Measurements from ENCODE around the gene PDGFD.

Gene PDGFD

GRCh38 chr11:103947546-103947919 is 216.4 kb downstream of the PDGFD start:
- no peak for DNase-seq

- no peak for DNase-seq
Observed at GRCh38 chr11:103946793-103947545, 217.0 kb downstream of the PDGFD start.

GRCh38 chr11:103944251-103944940 is 219.6 kb downstream of the PDGFD start:
- no peak for DNase-seq

GRCh38 chr11:103942646-103943045 is 221.3 kb downstream of the PDGFD start:
- DNase-seq = no peak

GRCh38 chr11:103940551-103940950 is 223.4 kb downstream of the PDGFD start:
- no peak for DNase-seq

GRCh38 chr11:103939694-103940093 is 224.3 kb downstream of the PDGFD start:
- DNase-seq = no peak

GRCh38 chr11:103936059-103936458 is 227.9 kb downstream of the PDGFD start:
- no peak for DNase-seq

- no peak for DNase-seq
Observed at GRCh38 chr11:103935219-103935618, 228.7 kb downstream of the PDGFD start.

GRCh38 chr11:103929170-103929903 is 234.6 kb downstream of the PDGFD start:
- DNase-seq = no peak

GRCh38 chr11:103928802-103929161 is 235.2 kb downstream of the PDGFD start:
- DNase-seq = no peak

GRCh38 chr11:103928040-103928801 is 235.7 kb downstream of the PDGFD start:
- no peak for DNase-seq

GRCh38 chr11:103927535-103927934 is 236.4 kb downstream of the PDGFD start:
- no peak for DNase-seq

GRCh38 chr11:103926990-103927389 is 237.0 kb downstream of the PDGFD start:
- DNase-seq = no peak

GRCh38 chr11:103924166-103925013 is 239.6 kb downstream of the PDGFD start:
- DNase-seq = peak; percentile 9

- peak; percentile 32 for DNase-seq
Observed at GRCh38 chr11:103923451-103923931, 240.5 kb downstream of the PDGFD start.

- no peak for DNase-seq
Observed at GRCh38 chr11:103920933-103921332, 243.0 kb downstream of the PDGFD start.

GRCh38 chr11:103920449-103920848 is 243.5 kb downstream of the PDGFD start:
- DNase-seq = no peak

- DNase-seq = no peak
Observed at GRCh38 chr11:103910721-103911120, 253.2 kb downstream of the PDGFD start.

- DNase-seq = no peak
Observed at GRCh38 chr11:103907548-103908455, 256.1 kb downstream of the PDGFD start.

- DNase-seq = no peak
Observed at GRCh38 chr11:103907136-103907535, 256.8 kb downstream of the PDGFD start.

Data from NCI-H2227 treated with DMSO at 0.1 percent for 48 hours (cell line).